H1 (cell line): Measurements from ENCODE around the gene RPL23. TPM values are rescaled to one million over a fixed set of nuclear protein-coding genes. Genes with fewer than 3 reads are reported as not detected.

Experiments
- CTCF ChIA-PET: fragments of 300-600 bp; sonication (Branson Sonifier 250); formaldehyde crosslinking; loops from one replicate; lab custom pipeline; 2021; ENCODE audit not compliant: partially characterized antibody; lab: Charles Lee
- POLR2A ChIA-PET: fragments of 300-600 bp; sonication (Branson Sonifier 250); formaldehyde crosslinking; loops from one replicate; lab custom pipeline; 2021; ENCODE audit warnings: inconsistent platforms; ENCODE audit not compliant: partially characterized antibody; lab: Charles Lee
- DNase-seq, 2 experiments: peaks; one replicate each; pipeline versions ENCODE4 v3.0.0 to v3.0.0-alpha.2; 2010 to 2022; ENCODE audit warnings: low spot score in 2 of 2, low read depth in 1 of 2, mixed read lengths in 1 of 2
- FAIRE-seq: peaks from 2 replicates; lab custom pipeline; 2011; peaks lifted over from hg19 to GRCh38; lab: Jason Lieb, UNC
- H2AFZ ChIP-seq: 2 replicates; pipeline ENCODE4 v1.8.1; 2012; ENCODE audit warnings: low read length, inconsistent platforms
- H2AK5ac ChIP-seq: 2 replicates; pipeline ENCODE4 v1.6.1; 2013; ENCODE audit warnings: low read depth, low read length
- H2BK120ac ChIP-seq: replicated peaks from 2 replicates; pipeline ENCODE3; 2013; ENCODE audit warnings: low read depth, low read length, inconsistent platforms
- H2BK12ac ChIP-seq: 2 replicates; pipeline ENCODE4 v1.6.1; 2013; ENCODE audit warnings: low read depth, low read length
- H2BK15ac ChIP-seq: 2 replicates; pipeline ENCODE4 v1.6.1; 2013; ENCODE audit warnings: low read length
- H2BK20ac ChIP-seq: 2 replicates; pipeline ENCODE4 v1.6.1; 2013; ENCODE audit warnings: low read length
- H2BK5ac ChIP-seq: 2 replicates; pipeline ENCODE4 v1.6.1; 2013; ENCODE audit warnings: low read depth, low read length
- H3K14ac ChIP-seq: 2 replicates; pipeline ENCODE4 v1.6.1; 2013; ENCODE audit warnings: inconsistent platforms; ENCODE audit not compliant: insufficient read length
- H3K18ac ChIP-seq: 2 replicates; pipeline ENCODE4 v1.6.1; 2013; ENCODE audit warnings: low read length; ENCODE audit errors: extremely low read depth
- H3K23ac ChIP-seq: 2 replicates; pipeline ENCODE4 v1.6.1; 2013; ENCODE audit warnings: inconsistent platforms; ENCODE audit not compliant: insufficient read length
- H3K23me2 ChIP-seq: 2 replicates; pipeline ENCODE4 v1.6.1; 2013; ENCODE audit warnings: low read depth, low read length
- H3K27ac ChIP-seq: 2 replicates; pipeline ENCODE4 v1.6.1; 2011; ENCODE audit warnings: low read depth, low read length, inconsistent platforms
- H3K27me3 ChIP-seq, 4 experiments: replicated peaks in 1 of 4; 1 replicate in 1 of 4; 2 replicates in 3 of 4; pipeline versions ENCODE4 v1.6.1 to v1.8.1; 2011 to 2013; ENCODE audit warnings: low read length in 3 of 4, mild to moderate bottlenecking in 3 of 4, inconsistent platforms in 2 of 4, mixed read lengths in 2 of 4, moderate library complexity in 1 of 4; ENCODE audit not compliant: control insufficient read depth in 3 of 4, insufficient read depth in 3 of 4; ENCODE audit errors: extremely low read depth in 1 of 4
- H3K36me3 ChIP-seq, 4 experiments: 2 replicates each; pipeline versions ENCODE4 v1.6.1 to v1.8.1; 2011 to 2013; ENCODE audit warnings: mild to moderate bottlenecking in 4 of 4, low read length in 3 of 4, moderate library complexity in 2 of 4, control low read depth in 1 of 4, inconsistent platforms in 1 of 4; ENCODE audit not compliant: insufficient read depth in 4 of 4, control insufficient read depth in 2 of 4
- H3K4ac ChIP-seq: replicated peaks from 2 replicates; pipeline ENCODE3; 2013; ENCODE audit warnings: low read length, low read depth, mixed read lengths, inconsistent platforms; ENCODE audit not compliant: insufficient read length
- H3K4me1 ChIP-seq, 4 experiments: replicated peaks in 1 of 4; 1 replicate in 1 of 4; 2 replicates in 3 of 4; pipeline versions ENCODE4 v1.6.1 to v1.8.1; 2011 to 2013; ENCODE audit warnings: low read length in 3 of 4, inconsistent platforms in 2 of 4, mixed read lengths in 1 of 4; ENCODE audit not compliant: insufficient read depth in 4 of 4, control insufficient read depth in 3 of 4
- H3K4me2 ChIP-seq, 2 experiments: 2 replicates each; pipeline versions ENCODE4 v1.6.1 to v1.8.1; 2011 to 2013; ENCODE audit warnings: low read depth in 2 of 2, low read length in 2 of 2, control low read depth in 1 of 2, inconsistent platforms in 1 of 2, mild to moderate bottlenecking in 1 of 2; ENCODE audit not compliant: insufficient read depth in 1 of 2
- H3K4me3 ChIP-seq, 4 experiments: fragments of 200-600, 300-600 bp in 1 of 4; sonication (generic), shearing (Covaris generic), sonication (Bioruptor Twin) in 1 of 4; 2 replicates each; pipeline versions ENCODE4 v1.5.1 to v1.8.1; 2011 to 2016; ENCODE audit warnings: low read length in 4 of 4, low read depth in 3 of 4, control low read depth in 2 of 4, inconsistent platforms in 2 of 4, mild to moderate bottlenecking in 2 of 4, mixed read lengths in 1 of 4, moderate library complexity in 1 of 4; ENCODE audit not compliant: insufficient read depth in 2 of 4; ENCODE audit errors: extremely low read depth in 1 of 4
- H3K56ac ChIP-seq: replicated peaks from 2 replicates; pipeline ENCODE3; 2013; ENCODE audit warnings: low read depth, mild to moderate bottlenecking, mixed read lengths, low read length, inconsistent platforms; ENCODE audit not compliant: insufficient read length
- H3K79me1 ChIP-seq: 2 replicates; pipeline ENCODE4 v1.6.1; 2013; ENCODE audit warnings: low read depth, low read length, control low read depth
- H3K79me2 ChIP-seq, 2 experiments: 2 replicates each; pipeline versions ENCODE4 v1.6.1 to v1.8.1; 2012 to 2013; ENCODE audit warnings: low read length in 2 of 2, mild to moderate bottlenecking in 2 of 2, inconsistent platforms in 1 of 2; ENCODE audit not compliant: insufficient read depth in 2 of 2, control insufficient read depth in 1 of 2
- H3K9ac ChIP-seq, 4 experiments: replicated peaks in 1 of 4; 1 replicate in 1 of 4; 2 replicates in 3 of 4; pipeline versions ENCODE4 v1.6.1 to v1.8.1; 2011 to 2013; ENCODE audit warnings: low read depth in 3 of 4, low read length in 3 of 4, control low read depth in 2 of 4, mild to moderate bottlenecking in 2 of 4, moderate library complexity in 2 of 4, inconsistent platforms in 1 of 4; ENCODE audit errors: extremely low read depth in 1 of 4
- H3K9me3 ChIP-seq, 2 experiments: 2 replicates each; pipeline versions ENCODE4 v1.6.1 to v1.8.1; 2012 to 2013; ENCODE audit warnings: mild to moderate bottlenecking in 2 of 2, moderate library complexity in 2 of 2, control low read depth in 1 of 2, inconsistent platforms in 1 of 2, low read depth in 1 of 2, low read length in 1 of 2, mixed read lengths in 1 of 2; ENCODE audit not compliant: insufficient read depth in 2 of 2
- H4K20me1 ChIP-seq, 2 experiments: replicated peaks in 1 of 2; 2 replicates each; pipeline versions ENCODE3 to v1.8.1; 2011 to 2013; ENCODE audit warnings: inconsistent platforms in 2 of 2, low read length in 2 of 2, mild to moderate bottlenecking in 1 of 2; ENCODE audit not compliant: insufficient read depth in 2 of 2, control insufficient read depth in 1 of 2
- H4K5ac ChIP-seq: 2 replicates; pipeline ENCODE4 v1.6.1; 2013; ENCODE audit warnings: low read length, low read depth, mixed read lengths, inconsistent platforms; ENCODE audit not compliant: insufficient read length
- H4K8ac ChIP-seq: 2 replicates; pipeline ENCODE4 v1.8.0; 2013; ENCODE audit warnings: mild to moderate bottlenecking, moderate library complexity, low read length, inconsistent platforms; ENCODE audit not compliant: insufficient read depth; ENCODE audit errors: extremely low read depth
- H4K91ac ChIP-seq: replicated peaks from 2 replicates; pipeline ENCODE3; 2013; ENCODE audit warnings: low read length, mixed read lengths, inconsistent platforms; ENCODE audit not compliant: insufficient read length
- ATF3 ChIP-seq: IDR thresholded peaks from 2 replicates; pipeline ENCODE4 v1.6.1; 2011; ENCODE audit warnings: low read depth, mild to moderate bottlenecking, low read length; ENCODE audit not compliant: insufficient read depth
- CBX5 ChIP-seq: fragments of 300-800, 300-1000 bp; sonication (generic); IDR thresholded peaks from 2 replicates; pipeline ENCODE4 v1.7.1; 2016; ENCODE audit warnings: antibody characterized with exemption, low read length, low read depth
- CEBPB ChIP-seq: IDR thresholded peaks from 2 replicates; pipeline ENCODE4 v1.6.1; 2012; ENCODE audit warnings: low read depth, low read length
- CREB1 ChIP-seq: IDR thresholded peaks from 2 replicates; pipeline ENCODE4 v1.6.1; 2012; ENCODE audit warnings: inconsistent platforms
- EGR1 ChIP-seq: IDR thresholded peaks from 2 replicates; pipeline ENCODE4 v1.6.1; 2011; ENCODE audit warnings: low read depth, low read length, borderline replicate concordance
- MAFK ChIP-seq: IDR thresholded peaks from 2 replicates; pipeline ENCODE4 v1.6.1; 2012; ENCODE audit warnings: low read depth, mild to moderate bottlenecking, improper control_type of control experiment, low read length
- RBBP5 ChIP-seq: IDR thresholded peaks from 2 replicates; pipeline ENCODE4 v1.7.1; 2012; ENCODE audit warnings: low read depth, mild to moderate bottlenecking, inconsistent platforms, low read length, moderate library complexity, borderline replicate concordance
- RNF2 ChIP-seq: fragments of 200-900, 300-1000 bp; sonication (generic); IDR thresholded peaks from 2 replicates; pipeline ENCODE4 v1.7.1; 2016; ENCODE audit warnings: borderline replicate concordance, low read depth, mild to moderate bottlenecking, antibody characterized with exemption, low read length; ENCODE audit not compliant: poor library complexity, severe bottlenecking; ENCODE audit errors: missing control alignments
- SAP30 ChIP-seq: fragments of 300-600 bp; sonication (generic); IDR thresholded peaks from 2 replicates; pipeline ENCODE4 v1.7.1; 2012; ENCODE audit warnings: low read length, moderate library complexity, mild to moderate bottlenecking, inconsistent platforms; ENCODE audit not compliant: insufficient read depth, insufficient replicate concordance
- TAF7 ChIP-seq: optimal IDR thresholded peaks from 2 replicates; pipeline ENCODE3; 2011; ENCODE audit warnings: low read depth, mild to moderate bottlenecking, inconsistent platforms, low read length, moderate library complexity, borderline replicate concordance
- WGBS, 2 experiments: shearing (Covaris generic) in 1 of 2; methylation state at CpG; one replicate each; pipeline versions ENCODE4 v1.1.6 to v1.1.7; 2013 to 2015; ENCODE audit warnings: low lambda C conversion rate in 2 of 2, mixed read lengths in 2 of 2, inconsistent platforms in 1 of 2, low coverage in 1 of 2, missing lambda C conversion rate in 1 of 2; ENCODE audit not compliant: insufficient replicate concordance in 2 of 2, insufficient coverage in 1 of 2, insufficient read length in 1 of 2; ENCODE audit errors: extremely low coverage in 1 of 2, missing lambda C conversion rate in 1 of 2; 5-methylcytosine and 5-hydroxymethylcytosine counted together
- polyA plus RNA-seq, 7 experiments: library from polyadenylated mRNA; depleted of rRNA in 3 of 7; stranded (reverse) in 5 of 7; unstranded in 2 of 7; fragments of >200 nt in 5 of 7; fragments of 200-250 nt in 2 of 7; gene quantifications; 1 replicate in 5 of 7; 2 replicates in 1 of 7; 4 replicates in 1 of 7; pipeline versions ENCODE4 v1.2.1 to v1.2.3, GENCODE V29; 2011 to 2013; ENCODE audit warnings: missing spikeins in 2 of 7, mixed read lengths in 2 of 7
- total RNA-seq: library from RNA; stranded (reverse); fragmentation: NEBNext Ultra II Directional; extraction: Animal tissue kit (Norgen Biotek cat#: 25700); gene quantifications from 2 replicates; pipeline ENCODE4 v1.2.1, GENCODE V29; 2021
- TF ChIP-seq, protein P1 (sequence below): IDR thresholded peaks from 2 replicates; pipeline ENCODE4 v1.6.1; 2012; ENCODE audit warnings: inconsistent platforms

The RPL23 gene
- total and polyA plus RNA-seq, 2 of the 8 experiments (the other 6 are each of a cell fraction or from before 2014, with no cell fraction given) = 2,148 to 2,502 TPM

DNA sequence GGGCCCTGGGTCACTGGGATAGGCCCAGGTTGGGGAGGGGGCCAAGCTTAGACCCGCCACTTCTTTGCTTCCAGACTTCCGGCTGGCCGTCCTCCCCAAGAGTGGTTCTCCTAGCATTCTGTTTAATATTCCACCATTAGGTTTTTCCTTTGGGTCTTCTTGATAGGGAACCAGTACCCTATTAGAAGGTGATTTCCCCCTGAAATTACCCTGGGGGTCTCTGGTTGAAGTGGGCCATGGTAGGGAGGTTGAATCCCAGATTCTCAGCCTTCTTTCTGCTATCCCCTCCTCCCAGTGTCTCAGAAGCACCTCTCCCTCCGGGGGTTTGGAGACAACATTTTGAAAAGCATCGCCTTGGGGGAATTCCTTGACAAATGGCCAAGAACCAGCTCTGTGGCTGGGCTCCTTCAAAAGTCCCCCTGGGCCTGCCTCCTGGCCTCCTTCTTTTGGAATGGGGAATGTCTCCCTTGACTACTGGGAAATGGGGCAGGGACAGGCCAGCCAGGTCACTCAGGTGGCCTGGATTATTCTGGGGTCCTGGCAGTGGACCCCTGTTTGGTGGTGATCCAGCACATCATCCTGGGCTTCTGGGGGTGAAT, 22.1 kb upstream of the RPL23 start:
- Histone ChIP-seq H4K20me1 (peaks cover 2 to 9% of the 10 kb centered on the region in 2 experiments), H3K14ac (no peak overlapping the region), H3K23me2 (peaks cover 6% of the 10 kb centered on the region; the same call in 1 of the 2 replicates), H3K56ac (no peak overlapping the region), H4K91ac (no peak overlapping the region), H3K4me2 (no peak overlapping the region), H3K23ac (no peak overlapping the region), H3K9me3 (no peaks in the 10 kb centered on the region), H4K8ac (no peak overlapping the region), H3K79me2 (peaks cover 32 to 85% of the 10 kb centered on the region in 2 experiments), H4K5ac (no peak overlapping the region), H3K4me3 (no peak overlapping the region), H2BK5ac (no peak overlapping the region), H2BK15ac (no peak overlapping the region), H3K79me1 (peaks cover 31% of the 10 kb centered on the region), H2AK5ac (no peak overlapping the region), H3K27ac (0 out of 2 replicates have a peak overlapping the region, but pooled peaks have one; percentile 36), H3K36me3 (peaks cover 0 to 3% (median 1%) of the 10 kb centered on the region in 4 experiments; a peak in 2 of 8 replicates), H2BK12ac (no peak overlapping the region), H3K4me1 (peaks cover 21 to 62% (median 40%) of the 10 kb centered on the region in 4 experiments), H3K27me3 (no peaks in the 10 kb centered on the region), H2BK120ac (no peak overlapping the region), H2BK20ac (0 out of 2 replicates have a peak overlapping the region, but pooled peaks have one; percentile 61), H3K4ac (no peak overlapping the region), H3K18ac (no peak overlapping the region), H2AFZ (no peak overlapping the region), H3K9ac (no peak overlapping the region)
- no peak for FAIRE-seq
- ChIA-PET POLR2A (interaction anchor here (1.2 to 24.3 kb wide), 4 partner anchors 7 to 50 kb away, joined by 3 to 468 read pairs (median 74); partner anchors contain the start of genes CWC25 and RPL23), CTCF (interaction anchor here (1.1 kb wide), 1 partner anchor 9 kb away, joined by 3 read pairs; no protein-coding TSS in a partner anchor)
- no peak for DNase-seq
- WGBS, 2 experiments = 80% methylated on average over 5 of the region's 5 CpGs; no CpG with 5 or more reads in 1 of the 2 experiments
- TF ChIP-seq, protein P1, sequence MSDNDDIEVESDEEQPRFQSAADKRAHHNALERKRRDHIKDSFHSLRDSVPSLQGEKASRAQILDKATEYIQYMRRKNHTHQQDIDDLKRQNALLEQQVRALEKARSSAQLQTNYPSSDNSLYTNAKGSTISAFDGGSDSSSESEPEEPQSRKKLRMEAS = no peak
- no peak for TF ChIP-seq CBX5
- no peak for TF ChIP-seq RBBP5
- no peak for TF ChIP-seq ATF3
- TF ChIP-seq RNF2 = no peak
- TF ChIP-seq MAFK = no peak
- no peak for TF ChIP-seq CEBPB
- TF ChIP-seq CREB1 = no peak
- no peak for TF ChIP-seq TAF7
- no peak for TF ChIP-seq EGR1
- TF ChIP-seq SAP30 = no peak
